Lower lobe of right lung (tissue), 2 donors: ENCODE results near the gene STK40. TPM values are rescaled to one million over a fixed set of nuclear protein-coding genes. Genes with fewer than 3 reads are reported as not detected.

Source experiments
- ATAC-seq, 2 donors: fragments of 200-7000 bp; cut with Tn5 transposase; one replicate each; pipeline ENCODE4 v1.9.1; 2020 to 2022; ENCODE audit warnings: mild to moderate bottlenecking in 2 of 2, moderate library complexity in 2 of 2
- DNase-seq: peaks from one replicate; pipeline ENCODE4 v3.0.0-alpha.2; 2020
- H3K27ac ChIP-seq: fragments of 200-600 bp; one replicate; pipeline ENCODE4 v1.8.0; 2022
- H3K27me3 ChIP-seq: fragments of 200-600 bp; one replicate; pipeline ENCODE4 v1.8.0; 2022; ENCODE audit warnings: low read depth
- H3K36me3 ChIP-seq: fragments of 200-600 bp; one replicate; pipeline ENCODE4 v1.8.0; 2022; ENCODE audit warnings: mild to moderate bottlenecking
- H3K4me1 ChIP-seq: fragments of 200-600 bp; one replicate; pipeline ENCODE4 v1.8.0; 2022
- H3K4me3 ChIP-seq: fragments of 200-600 bp; one replicate; pipeline ENCODE4 v1.8.0; 2022; ENCODE audit warnings: mild to moderate bottlenecking
- H3K9me3 ChIP-seq: fragments of 200-600 bp; one replicate; pipeline ENCODE4 v1.8.0; 2022
- intact Hi-C: fragments of 100-400 bp; cut with DNase I; formaldehyde crosslinking; loops from one replicate; pipeline ENCODE4 v1.11.0; 2022
- total RNA-seq: library from RNA; stranded (reverse); fragmentation: NEBNext Ultra II Directional; extraction: Animal tissue kit (Norgen Biotek cat#: 25700); gene quantifications from one replicate; pipeline ENCODE4 v1.2.1, GENCODE V29; 2021
- TF ChIP-seq, protein P1 (sequence below): fragments of 200-600 bp; IDR thresholded peaks from one replicate; pipeline ENCODE4 v1.8.0; 2022; ENCODE audit warnings: antibody characterized with exemption, mild to moderate bottlenecking
- donor health status: DM: no; HTN: yes; CAD: no; lungs with severe emphysema.

Gene STK40
- total RNA-seq, 1 donor from 2014 or later, result 74.2 TPM

DNA sequence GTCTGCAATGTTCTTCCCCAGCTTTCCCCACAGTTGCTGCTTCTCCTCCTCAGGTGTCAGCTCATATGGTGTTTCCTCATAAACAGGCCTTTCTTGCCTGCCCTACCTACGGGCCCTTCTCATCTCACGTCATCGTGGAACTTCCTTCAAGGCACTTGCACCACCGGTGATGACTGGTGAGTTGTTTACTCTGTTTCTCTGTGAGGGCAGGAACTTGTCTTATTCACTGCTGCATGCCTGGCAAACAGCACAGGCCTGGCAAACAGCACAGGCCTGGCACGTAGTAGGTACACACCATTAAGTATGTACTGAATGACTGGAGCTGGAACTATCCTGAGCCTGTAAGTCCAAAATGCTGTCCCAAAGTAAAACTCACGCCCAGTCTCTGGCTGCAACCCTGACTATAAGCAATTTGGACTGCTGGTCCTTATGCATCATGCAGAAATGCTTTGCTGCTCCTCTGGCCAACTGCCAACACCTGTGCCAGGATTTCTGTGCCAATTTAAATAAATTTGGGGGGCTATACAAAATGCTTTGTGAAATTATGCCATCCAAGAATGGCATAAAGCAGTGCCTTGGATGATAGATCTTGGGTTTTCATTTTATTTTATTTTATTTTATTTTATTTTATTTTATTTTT is 25.7 kb downstream of the STK40 start:
- peaks cover 13% of the 10 kb centered on the region for H3K4me1 ChIP-seq
- DNase-seq (no peak), ATAC-seq (peak; percentile 81 to 82)
- H3K27ac ChIP-seq, result peak overlapping the region; percentile 53
- H3K4me3 ChIP-seq, result no peak overlapping the region
- TF ChIP-seq, protein P1, sequence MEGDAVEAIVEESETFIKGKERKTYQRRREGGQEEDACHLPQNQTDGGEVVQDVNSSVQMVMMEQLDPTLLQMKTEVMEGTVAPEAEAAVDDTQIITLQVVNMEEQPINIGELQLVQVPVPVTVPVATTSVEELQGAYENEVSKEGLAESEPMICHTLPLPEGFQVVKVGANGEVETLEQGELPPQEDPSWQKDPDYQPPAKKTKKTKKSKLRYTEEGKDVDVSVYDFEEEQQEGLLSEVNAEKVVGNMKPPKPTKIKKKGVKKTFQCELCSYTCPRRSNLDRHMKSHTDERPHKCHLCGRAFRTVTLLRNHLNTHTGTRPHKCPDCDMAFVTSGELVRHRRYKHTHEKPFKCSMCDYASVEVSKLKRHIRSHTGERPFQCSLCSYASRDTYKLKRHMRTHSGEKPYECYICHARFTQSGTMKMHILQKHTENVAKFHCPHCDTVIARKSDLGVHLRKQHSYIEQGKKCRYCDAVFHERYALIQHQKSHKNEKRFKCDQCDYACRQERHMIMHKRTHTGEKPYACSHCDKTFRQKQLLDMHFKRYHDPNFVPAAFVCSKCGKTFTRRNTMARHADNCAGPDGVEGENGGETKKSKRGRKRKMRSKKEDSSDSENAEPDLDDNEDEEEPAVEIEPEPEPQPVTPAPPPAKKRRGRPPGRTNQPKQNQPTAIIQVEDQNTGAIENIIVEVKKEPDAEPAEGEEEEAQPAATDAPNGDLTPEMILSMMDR, result no peak
- intact Hi-C loops, result no loop called here
- H3K27me3 ChIP-seq, result no peaks in the 10 kb centered on the region
- peaks cover 69% of the 10 kb centered on the region for H3K36me3 ChIP-seq
- no peaks in the 10 kb centered on the region for H3K9me3 ChIP-seq

DNA sequence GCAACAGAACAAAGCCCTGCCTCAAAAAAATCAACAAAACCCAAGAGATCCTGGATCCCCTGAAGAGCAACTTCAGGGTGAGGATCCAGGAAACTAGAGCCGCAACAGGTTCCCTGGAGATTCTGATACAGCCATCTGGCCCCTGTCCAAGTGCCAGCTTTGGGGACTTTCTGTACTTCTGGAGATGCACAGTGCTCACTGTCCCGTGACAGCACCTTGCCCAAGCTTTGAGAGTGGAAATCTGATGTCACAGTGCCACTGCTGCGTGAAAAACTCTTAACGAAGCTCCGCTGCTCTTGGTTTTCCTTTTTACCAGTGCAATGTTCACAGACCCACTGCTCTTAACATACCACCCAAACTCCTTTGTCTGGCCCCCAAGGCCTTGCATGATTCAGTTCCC is 26.3 kb downstream of the STK40 start:
- no peak for ATAC-seq
- H3K36me3 ChIP-seq, result peaks cover 75% of the 10 kb centered on the region
- H3K27me3 ChIP-seq, result no peaks in the 10 kb centered on the region
- no peaks in the 10 kb centered on the region for H3K9me3 ChIP-seq
- TF ChIP-seq, protein P1, result no peak
- peak overlapping the region; percentile 53 for H3K27ac ChIP-seq
- H3K4me3 ChIP-seq, result no peak overlapping the region
- no peak for DNase-seq
- peaks cover 9% of the 10 kb centered on the region for H3K4me1 ChIP-seq
- intact Hi-C loops, result no loop called here

DNA sequence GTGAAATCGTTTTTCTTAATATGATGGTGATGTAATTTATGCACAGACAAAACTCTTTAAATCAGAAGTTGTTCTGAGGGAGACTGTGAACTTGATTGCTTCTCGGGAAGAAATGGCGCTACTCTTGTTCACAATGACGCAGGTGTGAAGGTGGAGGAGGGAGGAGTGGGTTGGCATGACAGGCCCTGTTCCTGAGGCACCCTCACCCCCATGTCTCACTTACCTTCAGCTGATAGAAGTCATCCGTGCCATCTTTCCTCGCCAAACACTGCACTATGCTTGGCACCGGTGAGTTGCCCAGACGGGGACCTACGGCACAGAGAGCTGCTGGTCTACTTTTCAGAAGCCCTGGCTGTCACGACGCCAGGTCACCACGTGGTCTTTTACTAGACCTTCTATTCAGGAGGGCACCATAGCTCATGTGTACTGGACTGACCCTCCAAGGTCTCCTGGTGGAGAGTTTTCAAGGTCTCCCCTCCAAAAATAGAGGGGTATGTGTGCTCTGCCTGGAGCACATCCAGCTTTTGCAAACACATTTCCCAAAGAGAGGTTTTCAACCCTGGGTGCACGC is 27.1 kb downstream of the STK40 start:
- H3K9me3 ChIP-seq, result no peaks in the 10 kb centered on the region
- DNase-seq, result no peak
- ATAC-seq, result no peak
- no peak overlapping the region for H3K27ac ChIP-seq
- no peak overlapping the region for H3K4me3 ChIP-seq
- intact Hi-C loops, result no loop called here
- H3K4me1 ChIP-seq, result peaks cover 9% of the 10 kb centered on the region
- peaks cover 83% of the 10 kb centered on the region for H3K36me3 ChIP-seq
- TF ChIP-seq, protein P1, result no peak
- H3K27me3 ChIP-seq, result no peaks in the 10 kb centered on the region

DNA sequence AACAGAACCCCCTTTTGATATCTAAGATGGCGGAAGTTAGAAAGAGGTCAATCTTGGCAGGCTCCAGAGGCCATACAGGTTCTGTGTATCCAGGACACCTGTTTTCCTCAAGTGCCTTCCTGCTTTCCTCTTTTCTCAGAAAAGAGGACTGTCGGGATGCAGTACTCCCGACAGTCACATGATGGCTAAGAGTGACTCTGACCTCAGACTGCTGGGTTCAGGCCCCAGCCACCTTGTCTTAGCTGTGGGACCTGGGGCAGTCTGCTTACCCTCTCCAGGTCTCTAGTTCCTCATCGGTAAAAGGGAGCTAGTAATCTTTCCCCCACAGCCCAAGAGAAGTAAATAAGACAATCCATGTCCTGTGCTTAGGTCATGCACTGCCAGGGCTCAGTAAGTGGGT is 29.9 kb downstream of the STK40 start:
- intact Hi-C loops, result no loop called here
- H3K36me3 ChIP-seq, result peaks cover 80% of the 10 kb centered on the region

DNA sequence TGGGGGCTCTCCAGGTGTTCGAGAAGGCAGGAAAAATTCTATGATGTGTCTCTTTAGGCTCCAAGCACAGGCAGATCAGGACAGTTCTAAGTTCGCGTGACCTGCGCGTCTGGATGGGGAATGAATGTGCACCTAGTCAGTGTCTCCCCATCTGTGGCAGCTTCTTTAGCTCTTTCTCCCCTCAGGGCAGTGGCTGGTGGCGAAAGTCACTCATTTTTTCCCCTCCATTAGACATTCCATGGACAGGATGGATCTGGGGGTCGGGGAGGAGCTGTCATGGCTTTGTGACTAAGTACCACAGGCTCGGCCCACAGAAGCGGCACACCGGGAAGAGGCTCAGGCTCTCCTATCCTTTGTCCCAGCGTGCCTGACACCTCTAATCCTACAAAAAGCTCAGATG is 31.2 kb downstream of the STK40 start:
- Histone ChIP-seq H3K36me3 (peaks cover 80% of the 10 kb centered on the region), H3K4me1 (peaks cover 36% of the 10 kb centered on the region), H3K9me3 (no peaks in the 10 kb centered on the region), H3K27me3 (no peaks in the 10 kb centered on the region), H3K27ac (no peak overlapping the region), H3K4me3 (no peak overlapping the region)
- DNase-seq, result no peak
- intact Hi-C loops, result no loop called here
- TF ChIP-seq, protein P1, result no peak
- ATAC-seq, result no peak

More for the DNA sequence above, 29.9 kb downstream of the STK40 start:
- Histone ChIP-seq H3K9me3 (no peaks in the 10 kb centered on the region), H3K4me3 (no peak overlapping the region), H3K27ac (no peak overlapping the region), H3K4me1 (peaks cover 31% of the 10 kb centered on the region), H3K27me3 (no peaks in the 10 kb centered on the region)
- no peak for DNase-seq
- ATAC-seq, result no peak
- TF ChIP-seq, protein P1, result no peak
